ENCODE data around the gene SPOP. TPM values are rescaled to one million over a fixed set of nuclear protein-coding genes. Genes with fewer than 3 reads are reported as not detected.

SPOP gene
- total RNA-seq, 1 donor from 2014 or later, result 61.4 TPM

DNA sequence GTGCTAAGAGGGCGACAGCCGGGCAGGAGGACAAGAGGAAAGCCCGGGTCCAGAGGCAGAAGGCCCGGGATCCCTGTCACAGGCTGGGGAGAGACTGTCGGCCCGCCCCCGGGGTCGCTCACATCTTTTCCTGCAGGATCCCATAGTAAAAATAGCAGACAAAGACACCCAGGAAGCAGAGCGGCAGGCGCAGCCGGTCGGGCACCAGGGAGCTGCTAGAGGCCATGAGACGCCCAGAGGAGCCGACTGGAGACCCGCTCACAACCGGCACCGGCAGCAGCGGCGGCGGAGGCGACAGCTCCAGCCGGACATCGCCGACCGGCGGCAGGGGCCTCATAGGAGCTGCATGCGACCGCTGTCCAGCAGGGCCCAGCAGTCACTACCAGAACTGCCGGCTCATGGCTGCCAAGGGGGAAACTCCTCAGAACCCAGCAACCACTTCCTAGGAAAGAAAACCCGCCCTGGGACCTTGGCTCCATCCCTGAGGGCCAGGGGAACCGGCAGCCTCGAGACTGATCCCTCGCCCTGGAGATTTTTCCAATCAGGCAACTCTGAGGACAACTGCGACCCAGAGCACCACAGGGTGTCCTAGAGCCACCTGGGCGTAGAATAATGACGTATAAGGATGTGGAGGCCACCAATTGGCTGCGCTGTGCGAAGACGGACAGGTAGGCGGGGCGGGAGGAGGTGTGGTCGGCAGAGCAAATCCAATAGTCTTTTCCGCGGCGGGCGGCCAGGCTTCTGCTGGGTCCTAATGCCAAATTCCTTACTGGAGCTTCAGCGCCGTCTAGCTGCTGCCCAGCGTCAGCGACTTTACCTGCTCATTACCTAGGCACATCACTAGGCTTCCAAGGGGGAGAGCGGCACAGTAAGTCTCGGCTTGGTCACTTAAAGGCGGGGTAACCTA, 30.0 kb upstream of the SPOP start, which contains the start of gene SLC35B1:
Gene SLC35B1, minus strand, starts transcription at position 357 of the 907 bp plus-strand sequence. Its CDS starts 131 bp downstream, at position 226.
- Mint-ChIP-seq H3K27me3 (no peaks in the 10 kb centered on the region), H3K9me3 (no peaks in the 10 kb centered on the region), H3K27ac (peak within 1 kb of the TSS; percentile 99), H3K4me1 (peaks cover 30% of the 10 kb centered on the region), H3K4me3 (peak within 1 kb of the TSS; percentile 96), H3K36me3 (ENCODE audit: low read depth) (peaks cover 39% of the 10 kb centered on the region)
- peak; percentile 99 for DNase-seq
- intact Hi-C loops (cut with micrococcal nuclease), result loop anchor here (1.0 to 10.0 kb wide), 10 partner anchors 12 to 387 kb away; partner anchors contain the start of genes DLX3, FAM117A, KAT7 and PDK2

DNA sequence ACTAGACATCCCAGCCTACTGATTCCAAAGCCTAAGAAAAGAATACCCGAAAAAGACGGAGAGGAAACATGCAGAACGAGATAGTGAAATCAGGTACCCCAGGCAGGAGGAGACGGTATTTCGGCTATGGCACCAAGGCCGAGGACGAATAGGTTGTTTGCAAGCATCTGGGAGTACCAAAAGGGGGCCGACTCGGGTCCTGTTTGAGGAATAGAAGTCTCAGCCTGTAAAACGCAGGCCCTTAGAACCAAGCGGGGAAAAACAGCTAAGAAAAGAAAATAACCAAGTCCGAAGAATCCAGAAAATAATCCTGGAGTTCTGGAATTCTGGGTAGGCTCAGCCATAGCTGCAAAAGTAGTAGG, 29.3 kb upstream of the SPOP start:
- H3K36me3 Mint-ChIP-seq (ENCODE audit: low read depth), result peaks cover 42% of the 10 kb centered on the region

DNA sequence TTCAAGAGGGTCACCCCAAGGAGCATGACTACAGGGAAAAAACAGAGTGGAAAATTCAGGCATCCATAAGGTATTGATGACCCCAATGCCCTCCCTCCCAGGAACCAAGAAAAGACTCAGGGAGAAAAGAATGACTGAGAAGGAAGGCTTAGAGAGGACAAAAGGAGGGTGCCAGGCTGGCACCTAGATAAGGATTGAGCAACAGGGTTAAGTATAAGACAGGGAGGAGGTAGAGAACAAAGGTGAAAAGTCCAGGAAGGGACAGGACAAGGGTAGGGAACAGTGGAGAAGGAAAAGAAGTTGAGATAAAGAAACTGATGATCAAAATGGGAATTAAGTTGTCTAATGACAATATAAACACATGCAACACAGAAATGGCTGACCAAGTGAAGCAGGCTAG, 27.4 kb upstream of the SPOP start:
- Mint-ChIP-seq H3K27ac (no peak overlapping the region), H3K4me1 (peaks cover 31% of the 10 kb centered on the region), H3K36me3 (ENCODE audit: low read depth) (peaks cover 50% of the 10 kb centered on the region), H3K4me3 (peak overlapping the region; percentile 58), H3K9me3 (no peaks in the 10 kb centered on the region), H3K27me3 (no peaks in the 10 kb centered on the region)
- DNase-seq, result no peak
- intact Hi-C loops (cut with micrococcal nuclease), result loop anchor here (5.0 to 10.0 kb wide), 2 partner anchors 288 to 290 kb away; partner anchors contain the start of gene DLX3

More for the DNA sequence above, 29.3 kb upstream of the SPOP start:
- no peaks in the 10 kb centered on the region for H3K9me3 Mint-ChIP-seq
- intact Hi-C loops (cut with micrococcal nuclease), result loop anchor here (5.0 to 10.0 kb wide), 2 partner anchors 288 to 290 kb away; partner anchors contain the start of gene DLX3
- H3K27ac Mint-ChIP-seq, result peak overlapping the region; percentile 99
- peak; percentile 81 for DNase-seq
- no peaks in the 10 kb centered on the region for H3K27me3 Mint-ChIP-seq
- peaks cover 30% of the 10 kb centered on the region for H3K4me1 Mint-ChIP-seq
- peak overlapping the region; percentile 96 for H3K4me3 Mint-ChIP-seq

DNA sequence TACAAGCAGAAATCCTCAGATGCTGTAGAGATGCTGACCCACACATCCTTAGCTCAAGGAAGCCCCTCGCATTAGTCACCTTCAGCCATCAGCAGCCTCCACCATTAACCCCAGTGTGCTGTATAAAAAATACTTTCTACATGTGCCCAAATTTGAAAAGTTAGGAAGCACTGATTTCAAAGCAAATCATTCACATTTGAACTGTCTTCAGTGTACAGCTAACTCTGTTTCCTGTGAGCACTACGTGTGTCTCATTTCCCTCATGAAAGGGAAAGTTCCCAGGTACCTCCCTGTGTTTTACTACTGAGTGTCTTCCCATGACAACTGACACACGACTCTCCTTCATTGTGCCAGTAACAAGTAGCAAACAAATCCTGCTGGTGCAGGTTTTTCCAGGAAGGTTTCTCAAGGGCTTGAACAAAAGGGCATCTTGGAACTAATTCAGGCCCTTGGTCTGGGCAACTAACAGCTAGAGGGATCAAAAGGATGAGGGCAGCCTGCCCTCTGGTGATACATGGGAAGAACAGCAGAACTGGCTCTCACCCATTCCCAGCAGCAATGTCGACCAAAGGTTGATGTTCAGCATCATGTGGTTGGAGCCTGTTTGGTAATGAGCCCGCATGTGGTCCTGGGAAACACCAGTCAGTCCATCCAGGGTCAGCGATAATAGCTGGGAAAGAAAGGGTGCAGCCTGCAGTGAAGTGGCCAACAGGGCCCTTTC, 25.8 kb upstream of the SPOP start:
- H3K27me3 Mint-ChIP-seq, result no peaks in the 10 kb centered on the region
- peak; percentile 75 for DNase-seq
- intact Hi-C loops (cut with micrococcal nuclease), result loop anchor here (10.0 kb wide), 1 partner anchor 291 kb away; the partner anchor contains the start of gene DLX3
- no peak overlapping the region for H3K4me3 Mint-ChIP-seq
- no peaks in the 10 kb centered on the region for H3K9me3 Mint-ChIP-seq
- H3K27ac Mint-ChIP-seq, result no peak overlapping the region
- peaks cover 58% of the 10 kb centered on the region for H3K36me3 Mint-ChIP-seq (ENCODE audit: low read depth)
- H3K4me1 Mint-ChIP-seq, result peaks cover 27% of the 10 kb centered on the region

DNA sequence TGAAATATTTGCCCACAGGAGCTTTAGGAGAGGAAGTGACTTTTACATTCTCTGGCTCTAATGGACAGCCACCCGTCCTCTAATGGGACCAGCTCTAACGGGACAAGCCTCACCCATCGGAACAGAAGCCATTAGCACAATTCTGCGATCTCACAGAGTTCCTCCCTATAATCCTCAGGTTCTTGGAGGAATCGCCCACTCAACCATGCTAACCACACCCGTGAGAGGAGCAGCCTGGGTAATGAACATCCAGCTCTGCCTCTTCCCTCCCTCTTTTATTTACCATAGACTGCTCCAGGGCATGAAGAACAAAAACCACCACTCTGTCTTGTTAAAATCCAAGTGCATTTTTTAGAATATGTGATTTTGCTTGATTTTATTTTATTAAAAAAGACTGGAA, 23.1 kb upstream of the SPOP start:
- intact Hi-C loops (cut with micrococcal nuclease), result loop anchor here (10.0 kb wide), 1 partner anchor 294 kb away; the partner anchor contains the start of gene DLX3

DNA sequence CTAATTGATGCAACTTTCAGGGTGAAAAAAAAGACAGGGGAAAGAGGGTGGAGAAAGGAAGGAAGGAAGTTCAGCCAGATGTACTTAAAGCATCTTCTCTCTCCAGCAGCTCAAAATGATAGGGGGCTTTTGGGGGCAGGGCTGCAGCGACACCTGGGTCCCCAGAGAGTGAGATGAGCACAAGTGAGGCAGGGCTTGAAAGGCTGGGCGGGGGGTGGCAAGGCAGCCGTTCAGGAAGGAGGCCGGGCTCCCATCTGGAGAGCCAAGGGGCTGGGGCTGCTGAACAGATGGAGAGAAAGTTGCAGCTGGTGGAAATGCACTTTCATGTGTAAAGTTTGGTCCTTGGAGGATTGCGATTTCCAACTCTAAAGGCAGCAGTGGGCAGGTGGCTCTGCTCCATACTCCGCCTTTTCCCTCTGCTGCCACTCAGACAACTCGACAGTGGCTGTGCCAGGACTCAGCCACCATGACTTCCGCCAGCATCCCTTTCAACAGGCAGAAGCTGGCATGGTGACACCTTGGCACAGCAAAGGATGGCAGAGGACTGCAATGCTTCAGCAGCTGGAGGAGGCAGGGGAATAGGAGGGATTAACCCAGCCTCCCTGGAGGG, 22.2 kb upstream of the SPOP start:
- H3K9me3 Mint-ChIP-seq, result no peaks in the 10 kb centered on the region
- H3K27me3 Mint-ChIP-seq, result no peaks in the 10 kb centered on the region
- peaks cover 49% of the 10 kb centered on the region for H3K36me3 Mint-ChIP-seq (ENCODE audit: low read depth)
- H3K27ac Mint-ChIP-seq, result no peak overlapping the region
- no peak overlapping the region for H3K4me3 Mint-ChIP-seq
- H3K4me1 Mint-ChIP-seq, result peaks cover 25% of the 10 kb centered on the region
- intact Hi-C loops (cut with micrococcal nuclease), result loop anchor here (5.0 to 10.0 kb wide), 2 partner anchors 288 to 295 kb away; partner anchors contain the start of genes DLX3 and PHB1
- DNase-seq, result no peak

More for the DNA sequence above, 23.1 kb upstream of the SPOP start:
- Mint-ChIP-seq H3K27ac (no peak overlapping the region), H3K9me3 (no peaks in the 10 kb centered on the region), H3K36me3 (ENCODE audit: low read depth) (peaks cover 56% of the 10 kb centered on the region), H3K4me3 (no peak overlapping the region), H3K4me1 (peaks cover 21% of the 10 kb centered on the region), H3K27me3 (no peaks in the 10 kb centered on the region)
- no peak for DNase-seq

DNA sequence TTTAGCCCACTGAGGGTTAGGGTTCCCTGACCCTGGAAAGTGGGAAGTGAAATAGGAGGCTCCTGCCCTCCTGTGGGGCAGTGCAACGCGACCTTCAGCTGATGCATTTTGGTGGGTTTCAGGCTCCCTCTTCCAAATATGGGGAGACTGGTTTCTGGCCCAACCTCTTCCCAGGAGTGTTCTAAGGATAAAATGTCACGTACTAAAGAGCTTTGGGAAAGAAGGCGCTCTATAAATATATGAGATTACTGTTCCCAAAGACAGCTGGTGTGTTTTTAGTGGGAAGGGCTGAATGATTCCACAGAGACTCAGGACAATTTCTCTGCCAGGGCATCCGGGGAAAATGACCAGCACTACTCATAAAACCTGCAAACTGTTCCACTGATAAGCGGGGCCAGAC, 20.1 kb upstream of the SPOP start:
- no peak overlapping the region for H3K27ac Mint-ChIP-seq
- H3K36me3 Mint-ChIP-seq (ENCODE audit: low read depth), result peaks cover 31% of the 10 kb centered on the region
- H3K4me3 Mint-ChIP-seq, result no peak overlapping the region
- no peaks in the 10 kb centered on the region for H3K9me3 Mint-ChIP-seq
- H3K4me1 Mint-ChIP-seq, result peaks cover 24% of the 10 kb centered on the region
- H3K27me3 Mint-ChIP-seq, result no peaks in the 10 kb centered on the region
- DNase-seq, result no peak
- intact Hi-C loops (cut with micrococcal nuclease), result loop anchor here (5.0 kb wide), 1 partner anchor 286 kb away; the partner anchor contains the start of gene PHB1

DNA sequence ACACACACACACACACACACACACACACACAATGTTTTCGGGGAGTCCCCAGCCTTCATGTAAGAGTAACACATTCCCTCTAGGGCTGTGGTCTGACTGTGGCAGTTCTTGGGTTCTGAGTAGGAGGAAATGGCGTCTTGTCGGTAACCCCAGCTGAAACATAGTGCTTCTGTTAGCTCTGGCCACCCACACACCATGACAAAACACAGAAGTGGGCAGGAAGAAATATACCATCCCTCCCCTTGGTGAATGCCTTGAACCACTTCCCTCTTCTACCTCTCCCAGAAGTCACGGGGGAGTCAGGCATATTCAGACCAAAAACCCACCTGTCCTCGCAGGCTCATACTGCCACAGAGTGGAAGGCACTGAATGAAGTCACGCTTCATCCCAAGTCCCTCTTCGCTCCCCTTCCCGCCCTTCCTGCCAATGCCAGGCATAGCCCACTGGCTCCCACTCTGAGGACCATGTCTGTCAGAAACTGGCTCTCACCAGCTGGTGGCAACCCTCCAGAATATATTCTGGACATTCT, 18.4 kb upstream of the SPOP start:
- Mint-ChIP-seq H3K9me3 (no peaks in the 10 kb centered on the region), H3K4me3 (peak overlapping the region; percentile 58), H3K36me3 (ENCODE audit: low read depth) (peaks cover 21% of the 10 kb centered on the region)

DNA sequence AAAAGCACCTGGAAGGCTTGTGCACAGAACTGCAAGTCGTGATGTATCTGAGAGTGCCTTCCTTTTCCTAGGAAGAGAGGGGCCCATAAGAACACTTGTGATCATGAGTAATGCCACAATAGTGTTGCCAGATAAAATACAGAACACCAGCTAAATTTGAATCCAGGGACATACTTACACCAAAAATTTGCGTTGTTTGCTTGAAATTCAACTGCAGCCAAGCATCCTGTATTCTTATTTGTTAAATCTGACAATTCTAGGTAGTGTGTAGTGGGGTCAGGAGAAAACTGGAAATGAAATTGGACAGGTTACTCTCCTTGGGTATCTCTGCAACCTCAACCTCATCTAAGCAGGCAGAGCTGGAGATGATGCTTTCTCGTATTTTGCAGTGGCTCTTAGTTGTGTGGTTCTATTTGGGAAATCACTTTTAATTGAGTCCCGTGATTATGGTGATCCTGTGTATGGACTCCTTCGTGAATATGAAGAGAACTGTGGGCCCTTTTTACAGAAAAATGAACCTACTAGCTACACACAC, 17.9 kb upstream of the SPOP start:
- Mint-ChIP-seq H3K9me3 (no peaks in the 10 kb centered on the region), H3K36me3 (ENCODE audit: low read depth) (peaks cover 16% of the 10 kb centered on the region), H3K27me3 (no peaks in the 10 kb centered on the region), H3K4me1 (peaks cover 34% of the 10 kb centered on the region), H3K4me3 (peak overlapping the region; percentile 58), H3K27ac (peak overlapping the region; percentile 82)
- intact Hi-C loops (cut with micrococcal nuclease), result loop anchor here (1.0 to 5.0 kb wide), 6 partner anchors 13 to 283 kb away; partner anchors contain the start of genes KAT7, NXPH3 and PHB1
- no peak for DNase-seq

More for the DNA sequence above, 18.4 kb upstream of the SPOP start:
- Mint-ChIP-seq H3K27me3 (no peaks in the 10 kb centered on the region), H3K27ac (peak overlapping the region; percentile 82), H3K4me1 (peaks cover 31% of the 10 kb centered on the region)
- intact Hi-C loops (cut with micrococcal nuclease), result loop anchor here (1.0 to 5.0 kb wide), 4 partner anchors 12 to 284 kb away; partner anchors contain the start of genes KAT7 and PHB1
- DNase-seq, result peak; percentile 89

DNA sequence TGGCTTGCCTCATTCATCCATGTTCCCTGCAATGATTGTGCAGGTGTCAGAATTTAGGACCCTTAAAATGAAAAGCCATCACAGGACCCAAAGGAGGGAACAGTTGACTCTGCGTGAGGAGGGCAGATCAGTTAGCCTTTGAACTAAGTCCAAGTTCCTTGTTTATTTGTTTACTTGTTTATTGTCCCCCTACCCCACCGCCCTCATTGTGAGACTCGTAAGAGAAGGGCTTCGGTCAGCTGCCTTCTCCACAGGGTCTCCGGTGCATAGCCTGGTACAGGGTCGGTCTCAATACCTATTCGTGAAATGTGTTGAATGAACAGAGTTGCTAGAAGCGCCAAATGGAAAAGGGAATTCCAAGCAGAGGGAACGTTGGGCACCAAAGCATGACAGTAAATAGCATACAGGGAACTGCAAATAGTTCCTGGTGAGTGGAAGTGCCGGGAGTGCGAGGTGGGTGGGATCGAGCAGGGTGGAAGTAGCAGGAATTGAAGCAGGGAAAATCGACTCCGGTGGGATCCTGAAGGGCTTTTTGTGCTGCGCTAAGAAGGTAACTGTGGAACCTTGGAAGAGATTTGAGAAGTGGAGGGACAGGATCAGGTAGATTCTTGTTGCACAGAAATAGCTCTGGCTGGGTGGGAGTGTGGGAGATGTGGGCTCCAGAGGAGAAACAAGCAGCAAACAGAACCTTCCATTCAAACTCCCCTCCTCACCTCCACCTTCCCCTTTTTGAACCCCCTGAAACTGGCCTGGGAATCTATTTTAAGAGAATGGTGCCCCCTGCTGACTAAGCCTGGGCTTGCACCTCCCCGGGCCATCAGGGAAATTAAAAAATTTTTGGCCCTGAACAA, 17.2 kb upstream of the SPOP start:
- intact Hi-C loops (cut with micrococcal nuclease), result loop anchor here (1.0 to 5.0 kb wide), 3 partner anchors 120 to 283 kb away; partner anchors contain the start of genes NXPH3 and PHB1

DNA sequence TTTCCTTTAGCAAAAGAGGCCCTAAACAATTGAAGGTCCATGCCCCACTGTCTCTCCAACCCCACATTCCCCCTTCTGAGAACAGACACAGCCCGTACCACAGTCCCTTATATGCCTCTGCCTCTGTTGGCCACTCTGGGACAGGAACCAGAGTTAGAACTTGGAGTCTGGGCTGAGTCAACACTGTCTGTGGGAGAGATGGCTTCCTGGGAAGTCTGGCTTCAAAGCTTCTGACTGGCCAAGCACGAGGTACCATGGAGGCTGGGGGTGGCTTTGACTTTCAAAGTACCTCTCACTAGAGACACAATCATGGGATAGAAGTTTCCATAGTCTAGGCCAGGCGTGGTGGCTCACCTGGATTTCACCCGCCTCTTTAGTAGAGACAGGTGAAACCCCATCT, 14.9 kb upstream of the SPOP start:
- intact Hi-C loops (cut with micrococcal nuclease), result no loop called here
- Mint-ChIP-seq H3K27me3 (no peaks in the 10 kb centered on the region), H3K36me3 (ENCODE audit: low read depth) (no peaks in the 10 kb centered on the region), H3K4me3 (no peak overlapping the region), H3K4me1 (peaks cover 39% of the 10 kb centered on the region), H3K27ac (no peak overlapping the region), H3K9me3 (no peaks in the 10 kb centered on the region)
- DNase-seq, result no peak

More for the DNA sequence above, 17.2 kb upstream of the SPOP start:
- Mint-ChIP-seq H3K27me3 (no peaks in the 10 kb centered on the region), H3K36me3 (ENCODE audit: low read depth) (peaks cover 9% of the 10 kb centered on the region), H3K4me1 (peaks cover 32% of the 10 kb centered on the region), H3K27ac (peak overlapping the region; percentile 82), H3K4me3 (peak overlapping the region; percentile 58), H3K9me3 (no peaks in the 10 kb centered on the region)
- peak; percentile 92 for DNase-seq

DNA sequence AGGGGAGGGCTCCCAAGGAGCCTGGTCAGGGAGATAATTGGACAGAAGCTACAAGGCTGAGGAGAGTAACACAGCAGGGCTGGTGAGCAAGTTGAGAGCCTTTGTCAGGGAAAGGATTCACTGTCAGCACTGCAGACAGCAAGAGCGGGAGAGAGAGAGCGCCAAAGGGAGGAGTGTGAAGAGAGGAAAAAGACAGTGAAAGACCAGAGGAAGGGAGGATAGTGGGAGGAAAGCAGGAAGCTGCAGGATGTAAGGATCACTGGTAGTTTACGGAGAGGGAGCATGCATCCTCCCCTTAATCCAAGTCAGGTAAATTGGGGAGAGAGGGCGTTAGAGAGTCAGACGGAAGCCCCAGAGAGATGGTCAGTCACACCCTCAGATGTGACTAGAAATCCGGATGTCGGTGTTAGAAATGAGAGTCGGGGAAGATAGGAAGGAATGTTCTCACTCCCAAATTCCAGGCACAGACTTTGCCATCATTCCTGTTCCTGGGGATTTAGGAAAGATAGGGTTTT, 13.8 kb upstream of the SPOP start:
- Mint-ChIP-seq H3K36me3 (ENCODE audit: low read depth) (no peaks in the 10 kb centered on the region), H3K27me3 (no peaks in the 10 kb centered on the region), H3K9me3 (no peaks in the 10 kb centered on the region), H3K4me3 (no peak overlapping the region), H3K27ac (no peak overlapping the region), H3K4me1 (peaks cover 42% of the 10 kb centered on the region)
- no peak for DNase-seq
- intact Hi-C loops (cut with micrococcal nuclease), result no loop called here
